Suprapubic skin (tissue), 4 donors: ENCODE measurements around the gene B9D1. TPM values are rescaled to one million over a fixed set of nuclear protein-coding genes. Genes with fewer than 3 reads are reported as not detected.
A peak's percentile ranks its signal among the peaks of the same experiment; 100 is the strongest.

Experiments used
- DNase-seq, 2 donors: peaks; one replicate each; pipeline ENCODE4 v3.0.0-alpha.2; 2019; ENCODE audit warnings: low spot score in 2 of 2
- H3K27ac ChIP-seq: fragments of 200-600 bp; sonication (generic); one replicate; pipeline ENCODE4 v1.5.1; 2019
- H3K27me3 ChIP-seq: fragments of 200-600 bp; sonication (generic); one replicate; pipeline ENCODE4 v1.5.1; 2019
- H3K36me3 ChIP-seq: fragments of 200-600 bp; sonication (generic); one replicate; pipeline ENCODE4 v1.5.1; 2019
- H3K4me1 ChIP-seq: fragments of 200-600 bp; sonication (generic); one replicate; pipeline ENCODE4 v1.5.1; 2019
- H3K4me3 ChIP-seq: fragments of 200-600 bp; sonication (generic); one replicate; pipeline ENCODE4 v1.5.1; 2019; ENCODE audit warnings: mild to moderate bottlenecking
- H3K9me3 ChIP-seq: fragments of 200-600 bp; sonication (generic); one replicate; pipeline ENCODE4 v1.5.1; 2019
- CTCF ChIP-seq, 2 donors: fragments of 200-600 bp in 1 of 2; fragments of 450-650 bp in 1 of 2; sonication (generic) in 1 of 2; IDR thresholded peaks; one replicate each; pipeline ENCODE4 v1.5.1; 2016 to 2019; ENCODE audit warnings: antibody characterized with exemption in 2 of 2, mild to moderate bottlenecking in 1 of 2, moderate library complexity in 1 of 2
- EP300 ChIP-seq: sonication (generic); formaldehyde crosslinking; IDR thresholded peaks from one replicate; pipeline ENCODE4 v1.6.1; 2017; ENCODE audit warnings: antibody characterized with exemption
- POLR2A ChIP-seq, 2 donors: fragments of 450-650 bp; IDR thresholded peaks; one replicate each; pipeline ENCODE4 v1.6.1; 2017; ENCODE audit warnings: antibody characterized with exemption in 2 of 2, mild to moderate bottlenecking in 2 of 2, moderate library complexity in 2 of 2
- POLR2AphosphoS5 ChIP-seq, 3 donors: sonication (generic); formaldehyde crosslinking; IDR thresholded peaks; one replicate each; pipeline ENCODE4 v1.6.1; 2017; ENCODE audit warnings: antibody characterized with exemption in 3 of 3
- WGBS: methylation state at CpG from one replicate; pipeline ENCODE4 v1.1.5; 2018; 5-methylcytosine and 5-hydroxymethylcytosine counted together
- total RNA-seq, 4 donors: library from RNA; depleted of rRNA; stranded (reverse); fragments of >200 nt; gene quantifications; one replicate each; pipeline ENCODE4 v1.1.0, GENCODE V29; 2016

Gene B9D1
- total RNA-seq, 4 donors from 2014 or later, result 10.7 to 21.7 (median 17.3) TPM

GRCh38 chr17:19381741-19382444 lies 19.4 kb upstream of the B9D1 start:
- 89% methylated on average over 24 of the region's 31 CpGs for WGBS
- no peak overlapping the region for H3K27ac ChIP-seq
- no peak overlapping the region for H3K4me3 ChIP-seq
- no peaks in the 10 kb centered on the region for H3K9me3 ChIP-seq
- H3K36me3 ChIP-seq, result peaks cover 42% of the 10 kb centered on the region
- TF ChIP-seq POLR2AphosphoS5 (IDR thresholded peaks at IDR 0.05) (no peak), CTCF (IDR thresholded peaks at IDR 0.05) (no peak)
- DNase-seq, result peak in 1 of 2 donors; percentile 59
- H3K27me3 ChIP-seq, result no peaks in the 10 kb centered on the region
- H3K4me1 ChIP-seq, result peaks cover 69% of the 10 kb centered on the region

GRCh38 chr17:19381361-19381740 lies 18.8 kb upstream of the B9D1 start:
- Histone ChIP-seq H3K36me3 (peaks cover 42% of the 10 kb centered on the region), H3K9me3 (no peaks in the 10 kb centered on the region), H3K27ac (no peak overlapping the region), H3K4me3 (no peak overlapping the region), H3K4me1 (peaks cover 67% of the 10 kb centered on the region), H3K27me3 (no peaks in the 10 kb centered on the region)
- WGBS, result 93% methylated on average over 5 of the region's 7 CpGs
- peak in 1 of 2 donors; percentile 63 for DNase-seq
- no peak for TF ChIP-seq EP300
- no peak for TF ChIP-seq POLR2AphosphoS5 (IDR thresholded peaks at IDR 0.05)
- TF ChIP-seq POLR2A (IDR thresholded peaks at IDR 0.05), result no peak
- TF ChIP-seq CTCF (IDR thresholded peaks at IDR 0.05), result no peak

DNA sequence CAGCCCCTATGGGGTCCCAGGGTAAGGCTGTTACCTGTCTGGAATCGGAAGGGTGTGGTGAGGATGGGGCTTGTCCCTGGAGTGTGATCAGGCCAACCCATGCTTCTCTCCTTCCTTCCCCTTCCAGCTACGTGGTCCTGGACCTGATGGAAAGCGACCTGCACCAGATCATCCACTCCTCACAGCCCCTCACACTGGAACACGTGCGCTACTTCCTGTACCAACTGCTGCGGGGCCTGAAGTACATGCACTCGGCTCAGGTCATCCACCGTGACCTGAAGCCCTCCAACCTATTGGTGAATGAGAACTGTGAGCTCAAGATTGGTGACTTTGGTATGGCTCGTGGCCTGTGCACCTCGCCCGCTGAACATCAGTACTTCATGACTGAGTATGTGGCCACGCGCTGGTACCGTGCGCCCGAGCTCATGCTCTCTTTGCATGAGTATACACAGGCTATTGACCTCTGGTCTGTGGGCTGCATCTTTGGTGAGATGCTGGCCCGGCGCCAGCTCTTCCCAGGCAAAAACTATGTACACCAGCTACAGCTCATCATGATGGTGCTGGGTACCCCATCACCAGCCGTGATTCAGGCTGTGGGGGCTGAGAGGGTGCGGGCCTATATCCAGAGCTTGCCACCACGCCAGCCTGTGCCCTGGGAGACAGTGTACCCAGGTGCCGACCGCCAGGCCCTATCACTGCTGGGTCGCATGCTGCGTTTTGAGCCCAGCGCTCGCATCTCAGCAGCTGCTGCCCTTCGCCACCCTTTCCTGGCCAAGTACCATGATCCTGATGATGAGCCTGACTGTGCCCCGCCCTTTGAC lies 18.2 kb upstream of the B9D1 start:
- peaks cover 61% of the 10 kb centered on the region for H3K4me1 ChIP-seq
- H3K36me3 ChIP-seq, result peaks cover 42% of the 10 kb centered on the region
- H3K9me3 ChIP-seq, result no peaks in the 10 kb centered on the region
- no peak overlapping the region for H3K4me3 ChIP-seq
- no peak overlapping the region for H3K27ac ChIP-seq
- TF ChIP-seq CTCF (IDR thresholded peaks at IDR 0.05) (no peak), POLR2AphosphoS5 (IDR thresholded peaks at IDR 0.05) (no peak), EP300 (no peak), POLR2A (IDR thresholded peaks at IDR 0.05) (no peak)
- WGBS, result 92% methylated on average over 29 of the region's 29 CpGs
- H3K27me3 ChIP-seq, result no peaks in the 10 kb centered on the region
- DNase-seq, result peak in 1 of 2 donors; percentile 65

GRCh38 chr17:19379361-19380065 lies 17.0 kb upstream of the B9D1 start:
- TF ChIP-seq POLR2AphosphoS5 (IDR thresholded peaks at IDR 0.05) (no peak), POLR2A (IDR thresholded peaks at IDR 0.05) (no peak), CTCF (IDR thresholded peaks at IDR 0.05) (no peak), EP300 (no peak)
- H3K27ac ChIP-seq, result peak overlapping the region; percentile 95
- DNase-seq, result peak in 1 of 2 donors; percentile 55
- 79% methylated on average over 13 of the region's 13 CpGs for WGBS
- H3K4me3 ChIP-seq, result peak overlapping the region; percentile 92
- H3K9me3 ChIP-seq, result no peaks in the 10 kb centered on the region
- no peaks in the 10 kb centered on the region for H3K27me3 ChIP-seq
- H3K4me1 ChIP-seq, result peaks cover 49% of the 10 kb centered on the region
- H3K36me3 ChIP-seq, result peaks cover 42% of the 10 kb centered on the region
